Ramos (cell line): ENCODE measurements around the gene PTGDR2.
"Not testable (repeated sequence)": the region's sequence is repeated elsewhere in the genome, so short reads cannot be mapped to it uniquely, and the experiment has no call there.

Source experiments
- in situ Hi-C: fragments of 300-500 bp; cut with MboI; formaldehyde crosslinking; loops from one replicate; pipeline ENCODE4 v1.14.3; 2022; ENCODE audit warnings: low sequenced_read_pairs; ENCODE audit not compliant: unreplicated experiment

PTGDR2 gene

GRCh38 chr11:60844045-60844869 lies 11.5 kb downstream of the PTGDR2 start:
- in situ Hi-C loops: no loop called here

DNA sequence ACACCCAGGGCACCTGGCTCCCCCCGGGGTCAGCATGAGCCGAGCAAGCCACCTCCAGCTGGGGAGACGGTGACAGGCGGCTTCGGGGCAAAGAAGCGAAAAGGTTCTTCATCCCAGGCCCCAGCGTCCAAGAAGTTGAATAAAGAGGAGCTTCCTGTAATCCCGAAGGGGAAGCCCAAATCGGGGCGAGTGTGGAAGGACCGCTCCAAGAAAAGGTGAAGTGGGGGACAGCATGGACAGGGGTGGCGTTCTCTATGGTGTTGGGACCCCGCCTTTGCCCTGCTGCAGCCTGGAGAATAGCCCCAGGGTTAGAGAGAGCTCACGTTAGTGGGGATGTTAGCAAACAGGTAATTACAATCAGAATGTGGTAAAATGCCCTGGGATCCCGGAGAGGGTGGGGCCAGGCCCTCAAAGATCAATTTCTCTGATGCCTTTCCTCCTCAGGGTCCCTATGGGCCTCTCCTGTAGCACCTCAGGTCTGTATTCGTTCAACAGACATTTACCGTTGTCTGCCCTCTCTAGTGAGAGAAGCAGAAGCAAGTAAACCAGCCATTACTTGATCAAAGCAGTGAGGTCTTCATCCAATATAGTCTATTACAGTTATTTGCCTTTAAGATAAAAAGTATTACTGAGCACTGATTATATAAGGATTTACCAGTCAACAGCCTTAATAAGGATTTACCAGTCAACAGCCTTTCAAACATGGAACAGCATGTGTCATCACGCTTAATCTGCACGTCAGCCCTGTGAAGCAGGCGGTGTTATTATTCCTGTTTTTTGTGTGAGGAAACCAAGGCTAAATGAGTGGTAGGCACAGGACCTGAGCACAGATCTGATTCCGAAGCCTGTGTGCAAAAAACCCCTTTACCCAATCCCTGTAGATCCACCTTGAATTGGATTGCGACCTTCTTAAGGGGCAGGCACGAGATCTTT lies 12.8 kb downstream of the PTGDR2 start:
- in situ Hi-C loops: no loop called here

DNA sequence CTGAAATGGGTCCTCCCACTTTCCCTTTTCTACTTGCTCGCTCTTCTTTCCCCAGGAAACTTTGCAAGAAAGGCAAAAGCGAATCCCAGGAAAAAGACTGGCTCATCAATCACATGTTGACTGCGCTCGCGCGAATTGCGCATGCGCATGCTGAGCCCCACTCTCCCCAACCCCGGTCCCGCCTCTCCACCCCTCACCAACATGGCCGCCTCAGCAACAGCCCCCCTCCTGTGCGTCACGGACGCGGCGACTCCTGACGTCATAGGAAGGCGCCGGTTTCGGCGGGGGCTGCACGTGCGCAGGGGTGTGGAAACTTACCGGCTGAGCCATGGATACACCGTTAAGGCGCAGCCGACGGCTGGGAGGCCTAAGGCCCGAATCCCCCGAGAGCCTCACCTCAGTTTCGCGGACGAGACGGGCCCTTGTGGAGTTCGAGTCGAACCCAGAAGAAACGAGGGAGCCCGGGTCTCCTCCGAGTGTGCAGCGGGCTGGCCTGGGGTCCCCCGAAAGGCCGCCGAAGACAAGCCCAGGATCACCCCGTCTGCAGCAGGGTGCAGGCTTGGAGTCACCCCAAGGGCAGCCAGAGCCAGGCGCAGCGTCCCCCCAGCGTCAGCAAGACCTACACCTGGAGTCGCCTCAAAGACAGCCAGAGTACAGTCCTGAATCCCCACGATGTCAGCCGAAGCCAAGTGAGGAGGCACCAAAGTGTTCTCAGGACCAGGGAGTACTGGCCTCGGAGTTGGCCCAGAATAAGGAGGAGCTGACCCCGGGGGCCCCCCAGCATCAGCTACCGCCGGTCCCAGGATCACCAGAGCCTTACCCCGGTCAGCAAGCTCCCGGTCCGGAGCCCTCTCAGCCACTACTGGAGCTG lies 13.7 kb downstream of the PTGDR2 start, which contains the start of gene CCDC86:
Gene CCDC86, plus strand, starts transcription at position 317 of the 871 bp plus-strand sequence. Its CDS starts 12 bp downstream, at position 329.
- in situ Hi-C loops: no loop called here

DNA sequence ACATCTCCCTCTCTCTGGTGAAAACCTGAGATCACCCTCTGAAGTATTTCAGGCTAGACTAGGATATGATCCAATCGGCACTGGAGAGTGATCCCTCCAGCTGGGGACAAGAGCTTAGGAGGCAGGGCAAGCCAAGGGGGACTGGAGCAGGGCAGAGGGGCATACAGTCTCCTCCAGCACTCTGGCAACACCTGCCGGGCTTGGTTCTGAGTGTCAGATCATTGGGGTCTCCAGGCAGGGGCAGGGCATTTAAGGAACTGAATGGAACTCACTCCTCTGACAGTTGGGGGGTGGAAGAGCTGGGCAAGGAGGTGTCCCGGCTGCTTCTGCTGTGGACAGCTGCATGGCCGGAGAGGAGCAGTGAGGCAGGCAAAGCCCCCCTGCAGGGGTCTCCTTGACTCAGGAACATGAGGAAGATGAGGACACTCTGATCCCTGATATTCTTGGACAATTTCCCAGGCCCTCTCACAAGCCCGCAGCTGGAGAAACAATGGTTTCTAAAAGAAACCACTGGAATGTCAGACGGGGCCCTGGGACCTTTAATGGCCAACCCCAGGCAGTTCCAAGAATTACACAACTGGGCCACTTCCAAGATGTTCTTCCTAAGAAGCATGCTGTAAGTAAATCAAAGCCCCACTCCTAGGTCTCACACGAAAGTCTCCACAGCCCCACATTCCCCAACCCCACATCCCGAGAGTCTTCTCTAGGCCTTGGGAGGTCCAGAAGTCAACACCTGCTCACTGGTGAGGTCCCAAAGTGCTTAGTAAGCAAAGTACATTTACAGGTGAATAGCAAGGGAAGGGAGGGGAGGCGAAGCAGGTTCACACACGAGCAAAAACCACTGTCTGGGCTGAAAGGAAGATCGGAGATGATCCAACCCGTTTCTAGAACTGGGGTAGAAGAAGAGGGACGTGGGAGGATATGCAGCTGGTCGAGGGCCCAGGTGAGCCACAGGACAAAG lies 15.0 kb downstream of the PTGDR2 start:
- in situ Hi-C loops: no loop called here

DNA sequence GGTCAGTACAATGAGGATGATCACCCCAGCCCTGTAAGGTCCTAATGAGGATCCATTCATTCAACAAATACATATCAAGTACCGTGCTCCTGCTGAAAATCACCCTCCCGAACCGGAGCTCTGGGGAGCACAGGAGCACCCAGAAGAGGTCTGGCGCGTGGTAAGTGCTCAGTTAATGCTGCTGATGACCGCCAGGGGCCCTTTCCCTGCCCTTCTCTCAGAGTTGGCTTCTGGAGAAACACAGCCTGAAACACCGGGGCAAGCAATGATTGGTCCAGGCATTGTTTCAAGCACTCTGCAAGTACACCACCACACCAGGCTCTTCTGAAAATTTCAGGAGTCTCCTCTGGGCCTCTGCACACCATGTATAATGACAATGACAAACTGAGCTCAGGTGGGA lies 17.6 kb downstream of the PTGDR2 start:
- in situ Hi-C loops: no loop called here

DNA sequence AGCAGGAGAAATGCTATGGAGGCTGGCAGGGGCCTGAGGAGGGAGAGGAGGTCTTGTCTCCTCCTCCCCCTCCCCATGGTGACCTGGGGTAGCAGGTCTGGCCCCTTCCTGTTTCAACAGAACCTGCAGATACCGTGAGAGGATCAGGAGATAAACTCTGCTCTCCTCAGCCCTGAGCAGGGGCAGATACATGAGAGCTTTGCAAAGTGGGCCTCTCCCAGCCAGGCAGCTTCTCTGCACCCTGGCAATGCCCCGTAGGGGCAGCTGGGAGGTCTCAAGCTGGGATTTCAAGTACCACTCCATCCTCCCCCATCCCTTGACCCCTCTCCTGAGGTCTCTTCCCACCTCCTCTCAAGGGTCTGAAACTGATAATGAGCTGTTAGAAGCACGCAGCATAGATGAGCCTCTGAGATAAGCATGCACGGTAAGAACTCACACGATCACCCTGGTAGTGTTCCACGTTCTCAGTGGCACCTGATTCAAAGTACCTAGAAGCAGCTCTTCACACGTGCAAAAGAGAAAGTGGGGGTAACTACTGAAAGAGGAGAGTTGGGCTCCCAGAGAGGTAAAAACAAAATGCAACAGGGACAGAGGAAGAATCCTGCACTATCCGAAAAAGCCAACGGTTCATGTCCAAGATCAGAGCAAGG lies 18.8 kb downstream of the PTGDR2 start:
- in situ Hi-C loops: no loop called here

GRCh38 chr11:60835534-60835846 lies 20.3 kb downstream of the PTGDR2 start:
- in situ Hi-C loops: no loop called here

- in situ Hi-C loops: no loop called here
Observed at GRCh38 chr11:60834742-60835533, 20.8 kb downstream of the PTGDR2 start.

- in situ Hi-C loops: no loop called here
Observed at GRCh38 chr11:60831501-60832079, 24.2 kb downstream of the PTGDR2 start.

GRCh38 chr11:60831143-60831500 lies 24.6 kb downstream of the PTGDR2 start:
- in situ Hi-C loops: no loop called here

DNA sequence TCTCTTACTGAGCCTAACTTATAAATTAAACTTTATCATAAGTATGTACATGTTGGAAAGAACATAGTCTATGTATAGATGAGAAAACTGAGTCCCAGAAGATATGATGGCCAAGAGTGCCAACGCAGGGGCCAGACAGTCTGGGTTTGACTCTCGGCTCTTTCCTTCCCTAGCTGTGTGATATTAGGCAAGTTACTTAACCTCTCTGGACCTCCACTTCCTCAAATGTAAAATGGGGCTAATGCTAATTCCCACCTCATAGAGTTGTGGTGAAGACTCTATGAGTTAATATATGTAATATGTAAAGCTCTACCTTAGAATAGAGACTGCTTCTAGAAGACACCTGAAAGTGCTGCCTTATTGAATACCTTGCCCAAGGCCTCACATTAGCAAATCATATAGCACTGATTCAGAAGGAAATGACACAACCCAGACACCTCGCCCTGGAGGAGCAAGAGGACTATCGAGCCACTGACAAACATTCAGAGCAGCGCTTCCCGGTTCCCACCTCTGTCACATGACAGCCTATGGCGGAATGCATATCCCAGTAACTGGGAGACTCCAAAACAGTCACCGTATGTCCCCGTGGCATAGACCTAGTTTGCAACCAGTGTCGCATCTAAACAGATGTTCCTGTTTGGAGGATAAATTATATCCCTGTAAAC lies 25.1 kb downstream of the PTGDR2 start:
- in situ Hi-C loops: no loop called here

GRCh38 chr11:60825790-60826189 lies 30.0 kb downstream of the PTGDR2 start:
- in situ Hi-C loops: loop anchor here (5.0 kb wide), 1 partner anchor 302 kb away; no protein-coding TSS in a partner anchor

DNA sequence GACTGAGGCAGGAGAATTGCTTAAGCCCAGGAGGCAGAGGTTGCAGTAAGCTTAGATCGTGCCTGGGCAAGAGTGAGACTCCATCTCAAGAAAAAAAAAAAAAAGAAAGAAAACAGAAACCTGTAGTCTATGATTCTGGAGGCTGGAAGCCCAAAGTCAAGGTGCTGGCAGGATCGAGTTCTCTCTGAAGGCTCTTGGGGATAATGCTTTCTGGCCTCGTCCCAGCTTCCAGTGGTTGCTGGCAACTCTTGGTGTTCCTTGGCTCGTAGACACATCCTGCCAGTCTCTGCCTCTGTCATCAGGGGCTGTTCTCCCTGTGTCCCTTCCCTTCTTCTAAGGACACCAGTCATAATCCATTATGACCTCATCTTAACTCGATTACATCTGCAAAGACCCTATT lies 30.6 kb downstream of the PTGDR2 start:
- in situ Hi-C loops: loop anchor here (5.0 kb wide), 1 partner anchor 302 kb away; no protein-coding TSS in a partner anchor

GRCh38 chr11:60823745-60824306 lies 31.9 kb downstream of the PTGDR2 start:
- in situ Hi-C loops: not testable (repeated sequence)

DNA sequence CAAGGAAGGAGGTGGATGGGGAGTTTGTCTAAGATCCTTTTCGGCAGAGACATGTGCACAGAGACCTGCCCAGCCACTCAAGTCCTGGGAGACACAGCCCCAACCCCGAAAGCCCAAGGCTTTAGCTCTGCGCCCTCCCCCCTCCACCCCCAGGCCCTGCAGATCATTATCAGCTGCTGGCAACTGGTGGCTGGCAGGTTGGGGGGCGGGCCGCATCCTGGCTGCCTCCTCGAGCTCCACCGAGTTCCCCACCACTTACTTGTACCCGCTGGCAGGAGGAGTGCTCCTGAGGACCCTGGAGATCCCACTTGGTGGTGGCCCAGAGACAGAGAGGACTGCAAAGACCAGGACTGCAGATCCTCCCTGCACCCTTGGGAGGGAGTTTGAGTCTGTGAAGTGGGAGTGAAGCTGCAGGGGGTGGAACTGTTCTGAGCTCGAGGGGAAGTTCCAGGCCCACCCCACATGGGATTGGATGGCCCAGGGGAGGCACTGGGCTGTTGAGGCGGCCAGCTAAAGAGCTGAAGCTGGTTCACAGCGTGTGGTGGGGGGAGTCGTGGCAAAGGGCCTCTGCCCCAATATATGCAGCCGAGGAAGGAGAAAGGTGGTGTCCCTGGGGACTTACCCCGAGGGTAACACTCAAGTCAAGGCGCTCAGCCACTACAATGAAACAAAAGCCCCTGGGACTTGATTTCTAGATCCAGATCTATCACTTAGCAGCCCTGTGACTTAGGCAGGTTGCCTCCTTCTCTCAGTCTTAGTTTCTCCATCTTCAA lies 33.7 kb downstream of the PTGDR2 start:
- in situ Hi-C loops: no loop called here

GRCh38 chr11:60818057-60818456 lies 37.7 kb downstream of the PTGDR2 start:
- in situ Hi-C loops: no loop called here
